Trophoblast cell (in vitro differentiated cells and primary cell): Measurements from ENCODE around the gene ZNF524. TPM values are rescaled to one million over a fixed set of nuclear protein-coding genes. Genes with fewer than 3 reads are reported as not detected.

Experiments
- DNase-seq, 2 donors: peaks; one replicate each; pipeline ENCODE4 v3.0.0-alpha.2; 2016
- H2AFZ ChIP-seq: 2 replicates; pipeline ENCODE4 v1.6.1; 2013; ENCODE audit warnings: low read length, moderate library complexity, mild to moderate bottlenecking; ENCODE audit not compliant: insufficient read depth, poor library complexity
- H2AK5ac ChIP-seq: 2 replicates; pipeline ENCODE4 v1.6.1; 2013; ENCODE audit warnings: mild to moderate bottlenecking, low read length
- H2BK120ac ChIP-seq: 2 replicates; pipeline ENCODE4 v1.6.1; 2013; ENCODE audit warnings: low read length, mild to moderate bottlenecking, moderate library complexity; ENCODE audit not compliant: insufficient read depth, poor library complexity
- H2BK12ac ChIP-seq: 2 replicates; pipeline ENCODE4 v1.6.1; 2013; ENCODE audit warnings: mild to moderate bottlenecking, low read length, moderate library complexity
- H2BK5ac ChIP-seq: 2 replicates; pipeline ENCODE4 v1.6.1; 2013; ENCODE audit warnings: low read length, low read depth, moderate library complexity, mild to moderate bottlenecking; ENCODE audit not compliant: poor library complexity
- H3K14ac ChIP-seq: 2 replicates; pipeline ENCODE4 v1.6.1; 2013; ENCODE audit warnings: mild to moderate bottlenecking, low read length
- H3K18ac ChIP-seq: 2 replicates; pipeline ENCODE4 v1.6.1; 2013; ENCODE audit warnings: mild to moderate bottlenecking, low read length
- H3K23ac ChIP-seq: 2 replicates; pipeline ENCODE4 v1.6.1; 2013; ENCODE audit warnings: low read length
- H3K27ac ChIP-seq: 2 replicates; pipeline ENCODE4 v1.5.1; 2013; ENCODE audit warnings: low read depth, mild to moderate bottlenecking, inconsistent platforms, low read length, moderate library complexity
- H3K27me3 ChIP-seq: 2 replicates; pipeline ENCODE4 v1.6.1; 2013; ENCODE audit warnings: inconsistent platforms, mild to moderate bottlenecking, low read length, moderate library complexity; ENCODE audit not compliant: insufficient read depth
- H3K36me3 ChIP-seq, 2 experiments: 1 replicate in 1 of 2; 2 replicates in 1 of 2; pipeline ENCODE4 v1.6.1; 2013; ENCODE audit warnings: low read length in 2 of 2, mild to moderate bottlenecking in 2 of 2, moderate library complexity in 1 of 2; ENCODE audit not compliant: insufficient read depth in 2 of 2, control insufficient read depth in 1 of 2
- H3K4ac ChIP-seq: 2 replicates; pipeline ENCODE4 v1.6.1; 2013; ENCODE audit warnings: low read depth, mild to moderate bottlenecking, low read length, moderate library complexity
- H3K4me1 ChIP-seq, 2 experiments: 1 replicate in 1 of 2; 2 replicates in 1 of 2; pipeline ENCODE4 v1.6.1; 2013; ENCODE audit warnings: low read length in 2 of 2, mild to moderate bottlenecking in 2 of 2, moderate library complexity in 1 of 2; ENCODE audit not compliant: insufficient read depth in 2 of 2, control insufficient read depth in 1 of 2
- H3K4me2 ChIP-seq: 2 replicates; pipeline ENCODE4 v1.6.1; 2013; ENCODE audit warnings: inconsistent platforms, mild to moderate bottlenecking, low read length, moderate library complexity
- H3K4me3 ChIP-seq: 2 replicates; pipeline ENCODE4 v1.5.1; 2013; ENCODE audit warnings: mild to moderate bottlenecking, low read depth, low read length, inconsistent platforms
- H3K79me1 ChIP-seq: one replicate; pipeline ENCODE4 v1.6.1; 2013; ENCODE audit warnings: low read length
- H3K79me2 ChIP-seq: 2 replicates; pipeline ENCODE4 v1.6.1; 2013; ENCODE audit warnings: low read length, mild to moderate bottlenecking; ENCODE audit not compliant: control insufficient read depth, insufficient read depth, poor library complexity
- H3K9ac ChIP-seq: 2 replicates; pipeline ENCODE4 v1.6.1; 2013; ENCODE audit warnings: mild to moderate bottlenecking, low read length
- H3K9me3 ChIP-seq: 2 replicates; pipeline ENCODE4 v1.6.1; 2013; ENCODE audit warnings: low read depth, mild to moderate bottlenecking, control low read depth, inconsistent platforms, low read length; ENCODE audit not compliant: insufficient read depth
- H4K12ac ChIP-seq: 2 replicates; pipeline ENCODE4 v1.6.1; 2013; ENCODE audit warnings: low read depth, mild to moderate bottlenecking, low read length, moderate library complexity
- H4K8ac ChIP-seq: 2 replicates; pipeline ENCODE4 v1.6.1; 2013; ENCODE audit warnings: low read depth, mild to moderate bottlenecking, low read length, moderate library complexity
- H4K91ac ChIP-seq: one replicate; pipeline ENCODE4 v1.6.1; 2013; ENCODE audit warnings: low read depth, mild to moderate bottlenecking, low read length, moderate library complexity
- WGBS: extraction: QIAGEN DNeasy Blood & Tissue Kit; methylation state at CpG from one replicate; pipeline ENCODE4 v1.1.7; 2013; ENCODE audit warnings: missing lambda C conversion rate; ENCODE audit not compliant: insufficient read length, insufficient coverage; ENCODE audit errors: extremely low coverage; 5-methylcytosine and 5-hydroxymethylcytosine counted together
- polyA plus RNA-seq: library from polyadenylated mRNA; stranded (reverse); fragments of 200-250 nt; gene quantifications from 2 replicates; pipeline ENCODE4 v1.2.3, GENCODE V29; 2013

ZNF524 gene
- polyA plus RNA-seq, result 6.2 and 6.5 TPM in 2 replicates

GRCh38 chr19:55599842-55600661, at the start of gene ZNF524:
ZNF524 (plus strand) TSS chr19:55600288; CDS start chr19:55602113, 1,825 bp downstream.
- Histone ChIP-seq H2AFZ (peak within 1 kb of the TSS; percentile 82), H3K79me2 (peaks cover 6% of the 10 kb centered on the region), H4K91ac (peak within 1 kb of the TSS; percentile 98), H2AK5ac (peak within 1 kb of the TSS; percentile 70), H3K14ac (peak within 1 kb of the TSS; percentile 94), H3K23ac (no peak within 1 kb of the TSS), H2BK12ac (peak within 1 kb of the TSS; percentile 4), H3K4me2 (peak within 1 kb of the TSS; percentile 86), H3K36me3 (peaks cover 18 to 21% of the 10 kb centered on the region in 2 experiments), H3K27ac (peak within 1 kb of the TSS; percentile 95), H3K9ac (peak within 1 kb of the TSS; percentile 93), H2BK5ac (peak within 1 kb of the TSS; percentile 95), H3K18ac (peak within 1 kb of the TSS; percentile 96), H4K8ac (peak within 1 kb of the TSS; percentile 97), H3K27me3 (no peaks in the 10 kb centered on the region), H4K12ac (peak within 1 kb of the TSS; percentile 88), H3K4me1 (peaks cover 9% of the 10 kb centered on the region in 2 experiments), H3K4me3 (peak within 1 kb of the TSS; percentile 84), H3K9me3 (peaks cover 3% of the 10 kb centered on the region), H3K79me1 (peaks cover 21% of the 10 kb centered on the region), H3K4ac (peak within 1 kb of the TSS; percentile 77), H2BK120ac (peak within 1 kb of the TSS; percentile 91)
- peak; percentile 76 to 86 for DNase-seq
- WGBS, result no CpG with 5 or more reads among the region's 97 CpGs

GRCh38 chr19:55550321-55550650, 49.8 kb upstream of the ZNF524 start:
- Histone ChIP-seq H3K4me1 (peaks cover 7 to 16% of the 10 kb centered on the region in 2 experiments), H2BK12ac (no peak overlapping the region), H2AK5ac (no peak overlapping the region), H4K12ac (no peak overlapping the region), H3K9me3 (no peaks in the 10 kb centered on the region), H3K9ac (no peak overlapping the region), H3K18ac (no peak overlapping the region), H3K4me2 (peak overlapping the region; percentile 62), H3K79me2 (no peaks in the 10 kb centered on the region), H2BK5ac (no peak overlapping the region), H3K27ac (no peak overlapping the region), H3K27me3 (no peaks in the 10 kb centered on the region), H3K23ac (no peak overlapping the region), H3K14ac (no peak overlapping the region), H3K36me3 (no peaks in the 10 kb centered on the region), H4K91ac (no peak overlapping the region), H3K4ac (no peak overlapping the region), H2AFZ (peak overlapping the region; percentile 14), H2BK120ac (no peak overlapping the region), H4K8ac (no peak overlapping the region), H3K4me3 (no peak overlapping the region), H3K79me1 (peaks cover 5% of the 10 kb centered on the region)
- DNase-seq, result peak in 1 of 2 donors; percentile 37
- no CpG with 5 or more reads among the region's 7 CpGs for WGBS

- WGBS, result no CpG with 5 or more reads among the region's 5 CpGs
- no peak for DNase-seq
- peaks cover 5% of the 10 kb centered on the region for H3K79me1 ChIP-seq
Measured at GRCh38 chr19:55552206-55552605, 47.9 kb upstream of the ZNF524 start.

GRCh38 chr19:55552620-55553019, 47.5 kb upstream of the ZNF524 start:
- Histone ChIP-seq H3K14ac (no peak overlapping the region), H4K8ac (no peak overlapping the region), H2BK5ac (no peak overlapping the region), H2AK5ac (no peak overlapping the region), H3K9me3 (no peaks in the 10 kb centered on the region), H4K91ac (no peak overlapping the region), H2BK12ac (no peak overlapping the region), H3K23ac (no peak overlapping the region), H3K9ac (no peak overlapping the region), H3K79me2 (no peaks in the 10 kb centered on the region), H4K12ac (no peak overlapping the region), H3K18ac (no peak overlapping the region), H3K4ac (no peak overlapping the region), H3K79me1 (peaks cover 5% of the 10 kb centered on the region), H2BK120ac (no peak overlapping the region), H3K27me3 (no peaks in the 10 kb centered on the region), H3K36me3 (no peaks in the 10 kb centered on the region), H3K4me3 (no peak overlapping the region), H3K27ac (no peak overlapping the region), H2AFZ (no peak overlapping the region), H3K4me1 (peaks cover 7 to 13% of the 10 kb centered on the region in 2 experiments), H3K4me2 (no peak overlapping the region)
- no CpG with 5 or more reads among the region's 13 CpGs for WGBS
- peak; percentile 31 to 44 for DNase-seq

More at GRCh38 chr19:55552206-55552605, 47.9 kb upstream of the ZNF524 start:
- Histone ChIP-seq H4K8ac (no peak overlapping the region), H3K14ac (no peak overlapping the region), H4K91ac (no peak overlapping the region), H3K36me3 (no peaks in the 10 kb centered on the region), H3K27ac (no peak overlapping the region), H3K27me3 (no peaks in the 10 kb centered on the region), H3K4ac (no peak overlapping the region), H2BK12ac (no peak overlapping the region), H3K18ac (no peak overlapping the region), H2AK5ac (no peak overlapping the region), H2BK5ac (no peak overlapping the region), H4K12ac (no peak overlapping the region), H3K4me3 (no peak overlapping the region), H3K79me2 (no peaks in the 10 kb centered on the region), H3K9me3 (no peaks in the 10 kb centered on the region), H3K4me2 (no peak overlapping the region), H2BK120ac (no peak overlapping the region), H3K4me1 (peaks cover 7 to 13% of the 10 kb centered on the region in 2 experiments), H2AFZ (no peak overlapping the region), H3K23ac (no peak overlapping the region), H3K9ac (no peak overlapping the region)
